WTC11 (cell line): ENCODE results near the gene CD34.

Experiments used
- ETV6 ChIP-seq: sonication (generic); formaldehyde crosslinking; IDR thresholded peaks from 2 replicates; pipeline ENCODE4 v1.8.1; 2022; ENCODE audit warnings: mild to moderate bottlenecking, missing genetic modification reagents
- IRF2 ChIP-seq: sonication (generic); formaldehyde crosslinking; IDR thresholded peaks from 2 replicates; pipeline ENCODE4 v1.8.0; 2022; ENCODE audit warnings: low read depth, missing genetic modification reagents, borderline replicate concordance
- KAT7 ChIP-seq: sonication (generic); formaldehyde crosslinking; IDR thresholded peaks from 2 replicates; pipeline ENCODE4 v1.8.1; 2023; ENCODE audit warnings: missing genetic modification reagents, mild to moderate bottlenecking, borderline replicate concordance
- TCF7 ChIP-seq: sonication (generic); formaldehyde crosslinking; IDR thresholded peaks from 2 replicates; pipeline ENCODE4 v1.8.0; 2022; ENCODE audit warnings: mild to moderate bottlenecking, low read depth, missing genetic modification reagents, moderate library complexity
- ZBTB21 ChIP-seq: sonication (generic); formaldehyde crosslinking; IDR thresholded peaks from 2 replicates; pipeline ENCODE4 v1.8.1; 2023; ENCODE audit warnings: mild to moderate bottlenecking, missing genetic modification reagents, borderline replicate concordance
- ZNF423 ChIP-seq: fragments of 250-450 bp; sonication (Bioruptor Pico); IDR thresholded peaks from 2 replicates; pipeline ENCODE4 v2.1.2; 2022; ENCODE audit warnings: mild to moderate bottlenecking, moderate library complexity
- TF ChIP-seq, protein P1 (sequence below): sonication (generic); formaldehyde crosslinking; IDR thresholded peaks from 2 replicates; pipeline ENCODE4 v1.8.0; 2023; ENCODE audit warnings: missing genetic modification reagents, mild to moderate bottlenecking, borderline replicate concordance
- TF ChIP-seq, protein P2 (sequence below): fragments of 200-600 bp; IDR thresholded peaks from 2 replicates; pipeline ENCODE4 v1.8.0; 2022; ENCODE audit warnings: antibody characterized with exemption
- TF ChIP-seq, protein P3 (sequence below): sonication (generic); formaldehyde crosslinking; IDR thresholded peaks from 2 replicates; pipeline ENCODE4 v1.8.0; 2022; ENCODE audit warnings: mild to moderate bottlenecking, missing genetic modification reagents
- TF ChIP-seq, protein P4 (sequence below): sonication (generic); formaldehyde crosslinking; IDR thresholded peaks from 2 replicates; pipeline ENCODE4 v1.8.1; 2023; ENCODE audit warnings: mild to moderate bottlenecking, missing genetic modification reagents

DNA sequence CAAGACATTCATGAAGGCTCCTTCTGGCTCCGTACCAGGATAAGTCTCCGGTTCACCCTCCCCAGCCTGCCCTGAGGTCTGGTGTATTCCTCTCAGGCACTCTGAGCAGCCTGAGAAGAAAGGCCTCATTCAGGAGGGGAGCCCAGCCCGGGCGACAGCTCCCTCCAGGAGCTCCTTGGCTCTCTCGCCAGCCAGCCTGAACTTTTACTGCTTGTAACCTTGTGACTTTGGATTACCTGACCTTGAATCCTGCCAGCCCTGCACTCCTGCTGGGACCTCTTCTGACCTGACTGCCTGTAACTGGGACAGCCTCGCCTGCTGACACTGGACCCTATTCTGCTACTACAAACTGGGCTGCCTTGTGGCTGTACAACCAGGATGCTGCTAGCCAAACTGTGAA lies 65.8 kb downstream of the CD34 start:
- TF ChIP-seq, protein P1, sequence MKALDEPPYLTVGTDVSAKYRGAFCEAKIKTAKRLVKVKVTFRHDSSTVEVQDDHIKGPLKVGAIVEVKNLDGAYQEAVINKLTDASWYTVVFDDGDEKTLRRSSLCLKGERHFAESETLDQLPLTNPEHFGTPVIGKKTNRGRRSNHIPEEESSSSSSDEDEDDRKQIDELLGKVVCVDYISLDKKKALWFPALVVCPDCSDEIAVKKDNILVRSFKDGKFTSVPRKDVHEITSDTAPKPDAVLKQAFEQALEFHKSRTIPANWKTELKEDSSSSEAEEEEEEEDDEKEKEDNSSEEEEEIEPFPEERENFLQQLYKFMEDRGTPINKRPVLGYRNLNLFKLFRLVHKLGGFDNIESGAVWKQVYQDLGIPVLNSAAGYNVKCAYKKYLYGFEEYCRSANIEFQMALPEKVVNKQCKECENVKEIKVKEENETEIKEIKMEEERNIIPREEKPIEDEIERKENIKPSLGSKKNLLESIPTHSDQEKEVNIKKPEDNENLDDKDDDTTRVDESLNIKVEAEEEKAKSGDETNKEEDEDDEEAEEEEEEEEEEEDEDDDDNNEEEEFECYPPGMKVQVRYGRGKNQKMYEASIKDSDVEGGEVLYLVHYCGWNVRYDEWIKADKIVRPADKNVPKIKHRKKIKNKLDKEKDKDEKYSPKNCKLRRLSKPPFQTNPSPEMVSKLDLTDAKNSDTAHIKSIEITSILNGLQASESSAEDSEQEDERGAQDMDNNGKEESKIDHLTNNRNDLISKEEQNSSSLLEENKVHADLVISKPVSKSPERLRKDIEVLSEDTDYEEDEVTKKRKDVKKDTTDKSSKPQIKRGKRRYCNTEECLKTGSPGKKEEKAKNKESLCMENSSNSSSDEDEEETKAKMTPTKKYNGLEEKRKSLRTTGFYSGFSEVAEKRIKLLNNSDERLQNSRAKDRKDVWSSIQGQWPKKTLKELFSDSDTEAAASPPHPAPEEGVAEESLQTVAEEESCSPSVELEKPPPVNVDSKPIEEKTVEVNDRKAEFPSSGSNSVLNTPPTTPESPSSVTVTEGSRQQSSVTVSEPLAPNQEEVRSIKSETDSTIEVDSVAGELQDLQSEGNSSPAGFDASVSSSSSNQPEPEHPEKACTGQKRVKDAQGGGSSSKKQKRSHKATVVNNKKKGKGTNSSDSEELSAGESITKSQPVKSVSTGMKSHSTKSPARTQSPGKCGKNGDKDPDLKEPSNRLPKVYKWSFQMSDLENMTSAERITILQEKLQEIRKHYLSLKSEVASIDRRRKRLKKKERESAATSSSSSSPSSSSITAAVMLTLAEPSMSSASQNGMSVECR (CRISPR knock-in tag), result no peak
- TF ChIP-seq TCF7 (CRISPR knock-in tag) (no peak), ETV6 (no peak), ZBTB21 (CRISPR knock-in tag) (no peak), IRF2 (CRISPR knock-in tag) (no peak), ZNF423 (CRISPR knock-in tag) (no peak), KAT7 (CRISPR knock-in tag) (no peak)
- TF ChIP-seq, protein P2, sequence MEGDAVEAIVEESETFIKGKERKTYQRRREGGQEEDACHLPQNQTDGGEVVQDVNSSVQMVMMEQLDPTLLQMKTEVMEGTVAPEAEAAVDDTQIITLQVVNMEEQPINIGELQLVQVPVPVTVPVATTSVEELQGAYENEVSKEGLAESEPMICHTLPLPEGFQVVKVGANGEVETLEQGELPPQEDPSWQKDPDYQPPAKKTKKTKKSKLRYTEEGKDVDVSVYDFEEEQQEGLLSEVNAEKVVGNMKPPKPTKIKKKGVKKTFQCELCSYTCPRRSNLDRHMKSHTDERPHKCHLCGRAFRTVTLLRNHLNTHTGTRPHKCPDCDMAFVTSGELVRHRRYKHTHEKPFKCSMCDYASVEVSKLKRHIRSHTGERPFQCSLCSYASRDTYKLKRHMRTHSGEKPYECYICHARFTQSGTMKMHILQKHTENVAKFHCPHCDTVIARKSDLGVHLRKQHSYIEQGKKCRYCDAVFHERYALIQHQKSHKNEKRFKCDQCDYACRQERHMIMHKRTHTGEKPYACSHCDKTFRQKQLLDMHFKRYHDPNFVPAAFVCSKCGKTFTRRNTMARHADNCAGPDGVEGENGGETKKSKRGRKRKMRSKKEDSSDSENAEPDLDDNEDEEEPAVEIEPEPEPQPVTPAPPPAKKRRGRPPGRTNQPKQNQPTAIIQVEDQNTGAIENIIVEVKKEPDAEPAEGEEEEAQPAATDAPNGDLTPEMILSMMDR, result no peak
- TF ChIP-seq, protein P3, sequence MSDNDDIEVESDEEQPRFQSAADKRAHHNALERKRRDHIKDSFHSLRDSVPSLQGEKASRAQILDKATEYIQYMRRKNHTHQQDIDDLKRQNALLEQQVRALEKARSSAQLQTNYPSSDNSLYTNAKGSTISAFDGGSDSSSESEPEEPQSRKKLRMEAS (CRISPR knock-in tag), result no peak
- TF ChIP-seq, protein P4, sequence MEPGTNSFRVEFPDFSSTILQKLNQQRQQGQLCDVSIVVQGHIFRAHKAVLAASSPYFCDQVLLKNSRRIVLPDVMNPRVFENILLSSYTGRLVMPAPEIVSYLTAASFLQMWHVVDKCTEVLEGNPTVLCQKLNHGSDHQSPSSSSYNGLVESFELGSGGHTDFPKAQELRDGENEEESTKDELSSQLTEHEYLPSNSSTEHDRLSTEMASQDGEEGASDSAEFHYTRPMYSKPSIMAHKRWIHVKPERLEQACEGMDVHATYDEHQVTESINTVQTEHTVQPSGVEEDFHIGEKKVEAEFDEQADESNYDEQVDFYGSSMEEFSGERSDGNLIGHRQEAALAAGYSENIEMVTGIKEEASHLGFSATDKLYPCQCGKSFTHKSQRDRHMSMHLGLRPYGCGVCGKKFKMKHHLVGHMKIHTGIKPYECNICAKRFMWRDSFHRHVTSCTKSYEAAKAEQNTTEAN (CRISPR knock-in tag), result no peak
